ENCODE data around the gene PSG6.
"Not testable (repeated sequence)": the region's sequence is repeated elsewhere in the genome, so short reads cannot be mapped to it uniquely, and the experiment has no call there.

PSG6 gene

GRCh38 chr19:42912941-42913340 lies 4.8 kb downstream of the PSG6 start:
- H3K4me3 ChIP-seq (ENCODE audit: low read length) = not testable (repeated sequence)

- not testable (repeated sequence) for H3K4me3 ChIP-seq (ENCODE audit: low read length)
These were observed 6.0 kb downstream of the PSG6 start for GRCh38 chr19:42911731-42912130.

GRCh38 chr19:42906162-42906561 lies 11.5 kb downstream of the PSG6 start:
- not testable (repeated sequence) for H3K4me3 ChIP-seq (ENCODE audit: low read length)

GRCh38 chr19:42900561-42900960 lies 17.1 kb downstream of the PSG6 start:
- H3K4me3 ChIP-seq (ENCODE audit: low read length) = not testable (repeated sequence)

GRCh38 chr19:42899674-42900073 lies 18.0 kb downstream of the PSG6 start:
- not testable (repeated sequence) for H3K4me3 ChIP-seq (ENCODE audit: low read length)

- not testable (repeated sequence) for H3K4me3 ChIP-seq (ENCODE audit: low read length)
These were observed 18.6 kb downstream of the PSG6 start for GRCh38 chr19:42899110-42899509.

GRCh38 chr19:42898656-42899055 lies 19.0 kb downstream of the PSG6 start:
- not testable (repeated sequence) for H3K4me3 ChIP-seq (ENCODE audit: low read length)

GRCh38 chr19:42897729-42898128 lies 20.0 kb downstream of the PSG6 start:
- not testable (repeated sequence) for H3K4me3 ChIP-seq (ENCODE audit: low read length)

GRCh38 chr19:42890446-42890845 lies 27.2 kb downstream of the PSG6 start:
- not testable (repeated sequence) for H3K4me3 ChIP-seq (ENCODE audit: low read length)

- H3K4me3 ChIP-seq (ENCODE audit: low read length) = not testable (repeated sequence)
These were observed 29.7 kb downstream of the PSG6 start for GRCh38 chr19:42887876-42888445.

GRCh38 chr19:42882730-42883129 lies 35.0 kb downstream of the PSG6 start:
- H3K4me3 ChIP-seq (ENCODE audit: low read length) = not testable (repeated sequence)

GRCh38 chr19:42882010-42882409 lies 35.7 kb downstream of the PSG6 start:
- not testable (repeated sequence) for H3K4me3 ChIP-seq (ENCODE audit: low read length)

GRCh38 chr19:42881279-42881678 lies 36.4 kb downstream of the PSG6 start:
- not testable (repeated sequence) for H3K4me3 ChIP-seq (ENCODE audit: low read length)

- H3K4me3 ChIP-seq (ENCODE audit: low read length) = not testable (repeated sequence)
These were observed 37.1 kb downstream of the PSG6 start for GRCh38 chr19:42880621-42881020.

GRCh38 chr19:42879613-42880012 lies 38.1 kb downstream of the PSG6 start, which contains the start of gene PSG1:
Gene PSG1, minus strand, starts transcription at chr19:42879713. Its CDS starts 132 bp downstream, at chr19:42879581.
- TF ChIP-seq ZNF274 (IDR thresholded peaks at IDR 0.05; ENCODE audit: low read depth, low read length) = no peak
- H3K4me3 ChIP-seq (ENCODE audit: low read length) = no peak within 1 kb of the TSS

GRCh38 chr19:42876596-42876995 lies 41.1 kb downstream of the PSG6 start:
- not testable (repeated sequence) for H3K4me3 ChIP-seq (ENCODE audit: low read length)

- H3K4me3 ChIP-seq (ENCODE audit: low read length) = not testable (repeated sequence)
These were observed 41.8 kb downstream of the PSG6 start for GRCh38 chr19:42875881-42876280.

GRCh38 chr19:42874901-42875813 lies 42.5 kb downstream of the PSG6 start:
- not testable (repeated sequence) for H3K4me3 ChIP-seq (ENCODE audit: low read length)

- H3K4me3 ChIP-seq (ENCODE audit: low read length) = not testable (repeated sequence)
These were observed 43.6 kb downstream of the PSG6 start for GRCh38 chr19:42874136-42874535.
